ENCODE measurements around the gene DLEC1.
"Not testable (repeated sequence)": the region's sequence is repeated elsewhere in the genome, so short reads cannot be mapped to it uniquely, and the experiment has no call there.

The DLEC1 gene

DNA sequence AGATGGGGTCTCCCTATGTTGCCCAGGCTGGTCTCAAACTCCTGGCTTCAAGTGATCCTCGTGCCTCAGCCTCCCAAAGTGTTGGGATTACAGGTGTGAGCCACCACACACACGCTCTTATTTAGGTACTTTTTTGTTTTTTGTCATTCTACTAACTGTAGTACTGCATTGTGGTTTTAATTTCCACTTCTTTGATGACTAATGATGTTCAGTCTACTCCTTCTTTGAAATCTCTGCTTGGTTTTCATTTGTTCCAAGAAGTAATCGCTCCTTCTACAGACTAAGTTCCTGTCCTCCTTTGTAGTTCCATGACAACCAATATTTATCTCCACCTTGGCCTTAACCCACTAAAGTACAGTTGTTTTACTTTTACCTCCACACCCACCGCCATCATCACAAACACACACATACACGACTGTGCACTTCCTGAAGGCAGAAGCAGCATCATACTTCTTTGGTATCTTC lies 529 bp upstream of the DLEC1 start:
- peak; percentile 82 for ATAC-seq
- DNase-seq (ENCODE audit: low spot score in 2 of 2): no peak
- H3K4me1 Mint-ChIP-seq: peaks cover 44% of the 10 kb centered on the region
- H3K9me3 Mint-ChIP-seq: peaks cover 7% of the 10 kb centered on the region
- peaks cover 23% of the 10 kb centered on the region for H3K36me3 Mint-ChIP-seq
- H3K4me3 Mint-ChIP-seq: peak overlapping the region; percentile 63
- peak overlapping the region; percentile 95 for H3K27ac Mint-ChIP-seq

DNA sequence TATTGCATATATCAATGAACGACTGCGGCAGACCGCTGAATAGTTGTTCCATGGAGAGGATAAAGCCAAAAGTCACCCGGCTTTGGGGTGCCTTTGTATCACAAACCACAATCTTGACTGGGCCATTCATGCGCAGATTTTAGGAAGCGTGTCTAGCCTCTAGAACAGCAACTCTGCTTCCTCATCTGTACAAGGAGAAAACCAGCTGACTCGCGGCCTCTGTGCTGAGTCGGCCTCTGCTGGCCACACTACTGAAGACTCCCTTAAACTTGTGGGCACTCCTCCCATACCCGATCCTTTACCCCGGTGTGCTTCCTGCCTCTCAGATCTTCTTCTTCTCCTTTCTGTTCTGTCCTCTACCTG lies 872 bp downstream of the DLEC1 start:
- peaks cover 23% of the 10 kb centered on the region for H3K36me3 Mint-ChIP-seq
- ATAC-seq: peak; percentile 44
- DNase-seq (ENCODE audit: low spot score in 2 of 2): no peak
- H3K4me1 Mint-ChIP-seq: peaks cover 41% of the 10 kb centered on the region
- H3K27ac Mint-ChIP-seq: peak overlapping the region; percentile 95
- peak overlapping the region; percentile 63 for H3K4me3 Mint-ChIP-seq
- H3K9me3 Mint-ChIP-seq: peaks cover 7% of the 10 kb centered on the region

DNA sequence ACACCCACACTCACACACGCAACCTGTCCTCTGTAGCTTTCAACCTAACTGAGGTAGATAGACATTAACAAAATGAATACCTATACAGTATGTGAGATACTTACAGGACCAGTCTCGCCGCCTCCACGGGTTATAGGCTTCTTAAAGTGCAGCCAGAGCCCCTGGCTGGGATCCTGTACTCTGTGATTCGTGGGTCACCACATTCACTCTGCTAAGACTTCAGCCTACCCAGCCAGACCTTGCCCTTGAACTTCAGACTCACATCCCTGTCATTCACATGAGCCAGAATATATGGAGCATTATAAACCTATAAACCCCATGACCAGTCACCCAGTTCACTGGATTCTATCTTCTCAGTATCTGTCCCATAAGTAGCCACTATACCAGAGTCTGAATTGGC lies 1.4 kb downstream of the DLEC1 start:
- peaks cover 41% of the 10 kb centered on the region for H3K4me1 Mint-ChIP-seq
- peaks cover 23% of the 10 kb centered on the region for H3K36me3 Mint-ChIP-seq
- H3K4me3 Mint-ChIP-seq: peak overlapping the region; percentile 63
- no peak for ATAC-seq
- no peak for DNase-seq (ENCODE audit: low spot score in 2 of 2)
- peaks cover 7% of the 10 kb centered on the region for H3K9me3 Mint-ChIP-seq
- peak overlapping the region; percentile 95 for H3K27ac Mint-ChIP-seq

DNA sequence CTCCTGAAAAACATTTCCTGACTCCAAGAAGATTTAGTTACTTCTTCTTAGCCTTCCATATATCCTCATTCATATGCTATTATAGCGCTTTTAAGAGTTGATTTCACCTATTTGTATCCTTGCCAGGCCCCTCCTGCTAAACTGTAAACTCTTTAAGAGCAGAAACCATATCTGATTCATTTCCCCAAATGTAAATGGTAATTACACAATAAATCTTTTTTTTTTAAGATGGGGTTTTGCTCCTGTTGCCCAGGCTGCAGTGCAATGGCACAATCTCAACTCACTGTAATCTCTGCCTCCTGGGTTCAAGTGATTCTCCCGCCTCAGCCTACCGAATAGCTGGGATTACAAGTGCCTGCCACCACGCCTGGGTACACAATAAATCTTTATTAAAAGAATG lies 4.5 kb downstream of the DLEC1 start:
- ATAC-seq (no peak), DNase-seq (ENCODE audit: low spot score in 2 of 2) (no peak)
- Mint-ChIP-seq H3K4me1 (peaks cover 20% of the 10 kb centered on the region), H3K4me3 (no peak overlapping the region), H3K36me3 (peaks cover 8% of the 10 kb centered on the region), H3K27ac (no peak overlapping the region), H3K9me3 (peaks cover under 1% of the 10 kb centered on the region)

DNA sequence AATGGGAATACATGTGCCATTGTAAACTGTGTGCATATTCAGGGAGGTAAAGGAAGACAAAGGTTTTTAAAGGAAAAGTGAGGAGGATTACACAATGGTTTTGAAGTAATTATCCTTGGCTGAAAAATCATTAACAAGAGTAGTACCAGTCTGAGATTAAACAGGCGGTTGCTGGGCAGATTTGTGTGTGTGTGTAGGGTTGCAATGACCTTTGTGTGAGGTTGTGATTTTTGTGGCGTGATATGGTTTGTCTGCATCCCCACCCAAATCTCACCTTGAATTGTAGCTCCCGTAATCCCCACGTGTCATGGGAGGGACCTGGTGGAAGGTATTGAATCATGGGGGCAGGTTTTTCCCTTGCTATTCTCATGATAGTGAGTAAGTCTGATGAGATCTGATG lies 7.0 kb downstream of the DLEC1 start:
- no peak overlapping the region for H3K27ac Mint-ChIP-seq
- no peaks in the 10 kb centered on the region for H3K4me1 Mint-ChIP-seq
- DNase-seq (ENCODE audit: low spot score in 2 of 2): no peak
- H3K36me3 Mint-ChIP-seq: no peaks in the 10 kb centered on the region
- no peaks in the 10 kb centered on the region for H3K9me3 Mint-ChIP-seq
- no peak overlapping the region for H3K4me3 Mint-ChIP-seq
- no peak for ATAC-seq

DNA sequence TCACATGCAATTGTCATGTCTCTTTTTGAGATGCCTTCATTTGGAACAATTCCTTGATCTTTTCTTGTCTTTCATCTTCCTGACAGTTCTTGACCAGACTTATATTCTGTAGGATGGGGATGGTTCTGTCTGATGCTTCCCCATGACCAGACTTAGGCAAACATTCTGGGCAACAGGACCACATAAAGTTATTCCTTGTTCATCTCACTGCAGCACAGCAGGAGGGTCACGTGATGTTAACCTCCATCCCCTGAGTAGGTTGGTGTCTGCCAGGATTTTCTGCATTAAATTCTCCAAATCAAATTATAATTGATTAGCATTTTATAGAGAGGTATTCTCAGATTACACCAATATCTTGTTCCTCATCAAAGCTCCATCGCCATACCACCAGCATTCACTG lies 7.8 kb downstream of the DLEC1 start:
- ATAC-seq (no peak), DNase-seq (ENCODE audit: low spot score in 2 of 2) (no peak)
- Mint-ChIP-seq H3K36me3 (peaks cover 5% of the 10 kb centered on the region), H3K27ac (no peak overlapping the region), H3K4me1 (no peaks in the 10 kb centered on the region), H3K9me3 (no peaks in the 10 kb centered on the region), H3K4me3 (no peak overlapping the region)

DNA sequence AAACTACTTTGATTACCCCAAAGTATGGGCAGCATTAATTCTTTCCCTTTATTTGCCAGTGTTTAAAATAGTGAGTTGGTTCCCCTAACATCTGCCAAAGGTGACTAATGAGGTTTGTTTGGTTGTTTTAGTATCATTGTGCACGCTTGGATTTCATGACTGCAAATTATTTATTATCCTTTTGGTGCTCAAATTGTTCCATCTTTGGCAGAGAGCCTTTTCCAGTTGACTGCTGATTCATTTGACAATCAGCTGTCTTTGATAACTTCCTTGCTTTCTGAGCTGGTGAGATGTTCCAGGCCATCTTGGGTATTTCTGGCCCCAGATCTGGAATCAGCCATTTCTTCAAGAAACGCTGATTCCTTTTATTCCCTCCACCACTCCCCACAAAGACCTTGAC lies 8.9 kb downstream of the DLEC1 start:
- Mint-ChIP-seq H3K36me3 (peaks cover 8% of the 10 kb centered on the region), H3K27ac (no peak overlapping the region), H3K9me3 (no peaks in the 10 kb centered on the region), H3K4me3 (no peak overlapping the region), H3K4me1 (no peaks in the 10 kb centered on the region)
- DNase-seq (ENCODE audit: low spot score in 2 of 2) (no peak), ATAC-seq (no peak)

DNA sequence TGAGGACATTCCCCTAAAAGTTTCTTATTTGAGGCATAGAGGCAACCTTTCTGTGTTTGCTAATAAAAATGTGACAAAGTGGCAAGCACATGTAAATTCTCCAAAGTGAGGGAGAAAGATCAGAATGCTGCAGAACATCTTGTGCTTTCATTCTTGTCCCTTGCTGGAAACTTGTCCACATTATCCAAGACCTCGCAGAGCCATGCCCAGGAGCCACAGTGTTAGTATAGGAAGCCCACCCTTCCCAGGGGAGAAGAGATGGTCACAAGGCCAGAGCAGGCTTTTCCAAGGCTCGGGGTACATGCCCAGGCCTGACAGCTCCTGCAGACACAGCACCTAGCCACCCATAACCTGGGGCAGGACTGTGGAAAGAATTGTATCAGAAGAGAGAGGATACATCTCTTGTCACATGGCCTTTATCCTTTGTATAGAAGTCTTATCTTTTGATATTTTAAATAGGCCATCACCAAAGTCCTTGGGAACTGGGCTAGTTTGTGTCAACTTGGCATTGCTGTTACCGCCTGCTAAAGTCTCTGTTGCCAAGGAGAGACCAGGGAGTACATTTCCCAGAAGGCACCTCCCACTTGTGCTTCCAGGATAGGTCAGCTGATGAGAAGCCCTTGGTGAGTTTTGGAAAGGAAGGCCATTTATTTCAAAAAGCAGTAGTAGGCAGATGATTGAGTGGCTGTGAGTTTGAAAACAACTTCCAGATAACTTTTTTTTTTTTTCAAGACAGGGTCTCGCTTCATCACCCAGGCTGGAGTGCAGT lies 10.5 kb downstream of the DLEC1 start:
- no peak for ATAC-seq
- H3K4me3 Mint-ChIP-seq: no peak overlapping the region
- H3K36me3 Mint-ChIP-seq: peaks cover 8% of the 10 kb centered on the region
- H3K4me1 Mint-ChIP-seq: no peaks in the 10 kb centered on the region
- no peak for DNase-seq (ENCODE audit: low spot score in 2 of 2)
- peak overlapping the region; percentile 3 for H3K27ac Mint-ChIP-seq
- no peaks in the 10 kb centered on the region for H3K9me3 Mint-ChIP-seq

DNA sequence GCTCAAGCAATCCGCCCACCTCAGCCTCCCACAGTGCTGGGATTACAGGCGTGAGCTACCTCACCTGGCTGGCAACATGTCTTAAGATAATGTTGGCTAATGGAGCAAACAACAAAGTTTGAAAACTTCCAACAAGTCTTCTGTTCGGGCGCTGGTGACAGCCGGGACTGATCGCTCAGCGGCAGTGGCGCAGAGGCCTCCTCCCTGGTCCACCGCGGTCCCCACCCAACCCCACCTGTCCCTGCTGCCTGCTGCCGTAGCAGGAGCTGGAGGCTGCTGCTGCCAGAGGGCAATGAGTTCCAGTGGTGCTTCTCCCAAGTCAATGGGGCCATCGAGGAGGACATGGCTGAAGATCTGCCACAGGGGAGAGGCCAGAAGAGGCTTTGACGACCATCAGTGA lies 12.1 kb downstream of the DLEC1 start:
- no peaks in the 10 kb centered on the region for H3K9me3 Mint-ChIP-seq
- no peak overlapping the region for H3K27ac Mint-ChIP-seq
- peaks cover 9% of the 10 kb centered on the region for H3K4me1 Mint-ChIP-seq
- DNase-seq (ENCODE audit: low spot score in 2 of 2) (no peak), ATAC-seq (no peak)
- no peak overlapping the region for H3K4me3 Mint-ChIP-seq
- peaks cover 8% of the 10 kb centered on the region for H3K36me3 Mint-ChIP-seq

DNA sequence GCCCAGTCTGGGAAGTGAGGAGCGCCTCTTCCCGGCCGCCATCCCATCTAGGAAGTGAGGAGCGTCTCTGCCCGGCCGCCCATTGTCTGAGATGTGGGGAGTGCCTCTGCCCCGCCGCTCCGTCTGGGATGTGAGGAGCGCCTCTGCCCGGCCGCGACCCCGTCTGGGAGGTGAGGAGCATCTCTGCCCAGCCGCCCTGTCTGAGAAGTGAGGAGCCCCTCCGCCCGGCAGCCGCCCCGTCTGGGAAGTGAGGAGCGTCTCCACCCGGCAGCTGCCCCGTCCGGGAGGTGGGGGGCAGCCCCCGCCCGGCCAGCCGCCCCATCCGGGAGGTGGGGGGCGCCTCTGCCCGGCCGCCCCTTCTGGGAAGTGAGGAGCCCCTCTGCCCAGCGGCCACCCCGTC lies 14.3 kb downstream of the DLEC1 start:
- H3K27ac Mint-ChIP-seq, H3K4me1 Mint-ChIP-seq, H3K36me3 Mint-ChIP-seq: not testable (repeated sequence)

DNA sequence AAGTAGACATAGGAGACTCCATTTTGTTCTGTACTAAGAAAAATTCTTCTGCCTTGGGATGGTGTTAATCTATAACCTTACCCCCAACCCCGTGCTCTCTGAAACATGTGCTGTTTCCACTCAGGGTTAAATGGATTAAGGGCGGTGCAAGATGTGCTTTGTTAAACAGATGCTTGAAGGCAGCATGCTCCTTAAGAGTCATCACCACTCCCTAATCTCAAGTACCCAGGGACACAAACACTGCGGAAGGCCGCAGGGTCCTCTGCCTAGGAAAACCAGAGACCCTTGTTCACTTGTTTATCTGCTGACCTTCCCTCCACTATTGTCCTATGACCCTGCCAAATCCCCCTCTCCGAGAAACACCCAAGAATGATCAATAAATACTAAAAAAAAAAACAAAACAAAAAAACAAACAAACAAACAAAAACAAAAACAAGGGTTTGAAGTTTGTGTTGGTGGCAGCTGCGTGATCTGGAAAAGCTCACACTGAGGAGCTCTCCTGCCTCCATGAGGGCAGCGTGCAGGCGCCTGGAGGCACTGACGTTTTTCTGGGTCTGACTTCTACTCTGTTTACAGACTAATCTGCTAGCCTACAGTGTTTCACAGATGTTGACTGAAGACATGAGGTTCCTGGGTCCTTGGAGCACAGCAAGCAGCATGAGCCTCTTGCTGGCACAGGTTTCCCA lies 14.9 kb downstream of the DLEC1 start:
- H3K27ac Mint-ChIP-seq; DNase-seq (ENCODE audit: low spot score in 2 of 2); H3K4me3 Mint-ChIP-seq; H3K9me3 Mint-ChIP-seq; H3K4me1 Mint-ChIP-seq; H3K36me3 Mint-ChIP-seq; ATAC-seq: not testable (repeated sequence)

More for the DNA sequence above, 14.3 kb downstream of the DLEC1 start:
- DNase-seq (ENCODE audit: low spot score in 2 of 2); H3K9me3 Mint-ChIP-seq; ATAC-seq; H3K4me3 Mint-ChIP-seq: not testable (repeated sequence)

DNA sequence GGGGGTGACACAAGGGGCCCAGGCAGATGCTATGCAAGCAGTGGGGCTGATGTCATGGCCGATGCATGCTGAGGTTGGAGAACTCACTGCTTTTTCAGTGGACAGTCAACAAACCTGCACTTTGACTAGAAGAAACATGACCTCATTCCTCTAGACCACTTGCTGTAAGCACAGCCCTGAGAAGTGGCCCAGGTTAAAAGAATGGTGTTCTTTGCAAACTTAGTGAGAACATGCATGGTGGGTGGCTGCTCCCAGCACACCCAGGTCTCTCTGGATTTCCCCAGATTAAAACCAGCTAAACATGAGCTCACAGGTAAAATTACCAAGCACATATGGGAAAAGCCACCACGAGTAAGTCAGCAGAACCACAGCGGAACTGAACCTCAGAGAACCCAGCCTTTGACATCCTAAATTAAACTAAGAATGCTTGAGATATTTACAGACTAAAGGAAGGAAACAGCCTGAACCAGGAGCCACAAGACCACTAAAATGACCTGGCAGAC lies 15.5 kb downstream of the DLEC1 start:
- peak; percentile 82 for ATAC-seq
- no peaks in the 10 kb centered on the region for H3K9me3 Mint-ChIP-seq
- H3K4me3 Mint-ChIP-seq: no peak overlapping the region
- DNase-seq (ENCODE audit: low spot score in 2 of 2): no peak
- H3K4me1 Mint-ChIP-seq: peaks cover 9% of the 10 kb centered on the region
- H3K27ac Mint-ChIP-seq: no peak overlapping the region
- H3K36me3 Mint-ChIP-seq: peaks cover 8% of the 10 kb centered on the region

DNA sequence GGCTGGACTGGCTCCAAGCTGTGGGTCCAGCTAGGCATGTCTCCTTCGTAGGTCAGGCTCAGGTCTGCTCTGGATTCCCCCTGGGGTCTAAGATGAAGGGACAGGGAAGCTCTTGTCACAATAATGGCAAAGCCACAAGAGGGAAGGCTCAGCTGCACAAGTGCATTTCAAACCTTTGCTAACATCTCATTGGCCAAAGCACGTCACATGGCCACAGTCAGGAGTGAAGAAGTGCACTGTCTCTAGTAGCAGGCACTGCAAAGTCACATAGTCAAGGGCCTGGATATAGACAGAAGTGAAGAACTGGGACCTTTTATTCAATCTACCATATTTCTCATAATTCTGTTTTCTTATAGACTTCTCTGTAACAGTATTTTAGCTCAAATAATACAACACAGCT lies 20.1 kb downstream of the DLEC1 start:
- ATAC-seq (no peak), DNase-seq (ENCODE audit: low spot score in 2 of 2) (no peak)
- Mint-ChIP-seq H3K9me3 (no peaks in the 10 kb centered on the region), H3K4me1 (peaks cover 9% of the 10 kb centered on the region), H3K27ac (no peak overlapping the region), H3K36me3 (no peaks in the 10 kb centered on the region), H3K4me3 (no peak overlapping the region)

DNA sequence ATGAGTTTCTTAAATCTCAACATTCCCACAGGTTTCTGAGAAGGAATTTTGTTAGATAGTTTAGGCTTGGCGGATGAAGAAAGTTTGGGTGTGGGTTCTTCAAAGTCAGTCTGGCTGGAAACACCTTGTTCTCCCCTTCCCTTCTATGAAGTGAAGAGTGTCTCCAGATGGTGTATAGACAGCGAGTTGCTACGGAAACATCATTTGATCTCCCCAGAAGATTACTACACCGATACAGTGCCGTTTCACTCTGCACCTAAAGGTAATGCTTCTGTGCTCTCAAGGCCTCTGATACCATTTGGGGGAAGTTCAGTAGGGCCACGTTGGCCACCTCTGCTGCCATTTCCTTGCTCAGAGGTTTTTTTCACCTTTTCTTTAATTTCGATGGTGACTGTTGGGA lies 20.6 kb downstream of the DLEC1 start:
- no peak overlapping the region for H3K4me3 Mint-ChIP-seq
- H3K27ac Mint-ChIP-seq: no peak overlapping the region
- H3K36me3 Mint-ChIP-seq: no peaks in the 10 kb centered on the region
- no peak for DNase-seq (ENCODE audit: low spot score in 2 of 2)
- no peaks in the 10 kb centered on the region for H3K9me3 Mint-ChIP-seq
- ATAC-seq: no peak
- peaks cover 9% of the 10 kb centered on the region for H3K4me1 Mint-ChIP-seq

DNA sequence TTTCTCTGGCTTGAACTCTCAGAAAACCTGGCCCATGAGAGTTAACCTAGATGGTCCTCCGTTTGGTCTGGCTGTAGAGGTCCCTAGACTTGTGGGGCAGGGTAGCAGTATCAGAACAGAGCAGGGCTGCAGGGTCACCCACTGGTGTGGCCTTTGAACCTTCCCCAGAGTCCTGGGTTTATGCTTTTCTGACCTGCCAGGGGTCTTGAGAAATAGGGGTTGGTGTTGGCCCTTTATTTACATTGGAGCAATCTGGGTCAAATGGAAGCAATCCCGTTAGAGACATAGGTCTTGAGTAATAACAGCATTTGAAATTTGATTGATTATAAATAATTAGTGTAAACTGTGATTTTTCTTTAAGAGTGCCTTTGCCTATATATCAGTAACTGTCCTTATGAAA lies 23.8 kb downstream of the DLEC1 start:
- H3K4me3 Mint-ChIP-seq: no peak overlapping the region
- no peak overlapping the region for H3K27ac Mint-ChIP-seq
- H3K4me1 Mint-ChIP-seq: no peaks in the 10 kb centered on the region
- no peaks in the 10 kb centered on the region for H3K9me3 Mint-ChIP-seq
- DNase-seq (ENCODE audit: low spot score in 2 of 2) (no peak), ATAC-seq (no peak)
- no peaks in the 10 kb centered on the region for H3K36me3 Mint-ChIP-seq

DNA sequence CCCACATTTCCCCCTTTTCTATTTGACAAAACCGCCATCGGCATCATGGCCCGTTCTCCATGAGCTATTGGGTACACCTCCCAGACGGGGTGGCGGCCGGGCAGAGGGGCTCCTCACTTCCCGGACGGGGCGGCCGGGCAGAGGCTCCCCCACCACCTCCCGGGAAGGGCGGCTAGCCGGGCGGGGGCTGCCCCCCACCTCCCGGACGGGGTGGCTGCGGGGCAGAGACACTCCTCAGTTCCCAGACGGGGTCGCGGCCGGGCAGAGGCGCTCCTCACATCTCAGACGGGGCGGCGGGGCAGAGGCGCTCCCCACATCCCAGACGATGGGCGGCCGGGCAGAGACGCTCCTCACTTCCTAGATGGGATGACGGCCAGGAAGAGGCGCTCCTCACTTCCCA lies 25.4 kb downstream of the DLEC1 start:
- not testable (repeated sequence) for ATAC-seq; H3K4me3 Mint-ChIP-seq; H3K36me3 Mint-ChIP-seq; H3K4me1 Mint-ChIP-seq; H3K9me3 Mint-ChIP-seq; H3K27ac Mint-ChIP-seq; DNase-seq (ENCODE audit: low spot score in 2 of 2)

Measured in stimulated activated effector memory CD8-positive, alpha-beta T cell treated with anti-CD3 and anti-CD28 coated beads, Interleukin-12 subunit alpha, Interleukin-12 subunit beta, amount 100 ng/mL, for 72 hours (primary cell).